Central memory CD4-positive, alpha-beta T cell (primary cell): ENCODE data around the gene HAUS8.

Experiments used
- DNase-seq: peaks from one replicate; pipeline ENCODE4 v3.0.0; 2022

Gene HAUS8

GRCh38 chr19:17075864-17076542 is 751 bp upstream of the HAUS8 start:
- peak; percentile 36 for DNase-seq

DNA sequence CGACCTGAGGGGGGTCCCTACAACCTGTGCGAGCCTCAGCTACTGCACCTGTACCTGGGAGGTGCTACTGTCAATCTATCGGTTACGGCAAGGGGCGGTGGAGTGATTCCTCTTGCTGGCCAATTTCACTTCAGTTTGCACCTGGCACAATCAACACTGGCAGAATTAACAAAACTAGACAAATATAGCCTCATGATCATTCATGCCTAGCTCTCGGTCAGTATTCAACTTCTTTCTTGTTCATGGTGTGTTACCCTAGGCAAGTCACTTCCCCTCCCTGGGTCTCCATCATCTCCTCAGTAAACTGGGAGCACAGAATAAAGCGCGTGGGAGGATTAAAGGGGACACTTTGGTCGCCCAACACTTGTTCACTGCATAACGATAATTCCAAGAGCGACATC is 618 bp downstream of the HAUS8 start:
- peak; percentile 9 for DNase-seq

- no peak for DNase-seq
These were observed 1.2 kb downstream of the HAUS8 start for GRCh38 chr19:17073869-17074633.

GRCh38 chr19:17070912-17071311 is 4.3 kb downstream of the HAUS8 start:
- no peak for DNase-seq

GRCh38 chr19:17070421-17070820 is 4.8 kb downstream of the HAUS8 start:
- no peak for DNase-seq

DNA sequence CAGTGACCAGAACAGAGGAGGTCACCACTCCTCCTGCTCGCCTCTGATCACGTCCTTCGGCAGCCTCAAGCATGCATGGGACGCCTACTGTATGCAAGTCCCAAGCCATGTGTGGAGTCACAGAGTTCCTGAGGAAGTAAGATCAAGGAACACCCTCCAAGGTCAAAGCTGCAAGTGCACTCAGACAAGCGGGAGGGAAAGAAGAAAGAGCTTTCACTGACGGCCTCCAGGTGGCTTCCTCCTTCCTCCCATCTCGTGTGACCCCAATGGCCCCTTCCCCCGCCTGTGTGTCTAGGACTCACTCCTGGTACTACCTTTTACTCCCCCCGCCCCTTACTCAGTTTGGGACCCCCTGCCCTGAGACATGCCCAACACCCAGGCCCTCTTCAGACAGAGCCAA is 6.1 kb downstream of the HAUS8 start:
- no peak for DNase-seq

GRCh38 chr19:17063428-17063827 is 11.8 kb downstream of the HAUS8 start:
- no peak for DNase-seq

GRCh38 chr19:17061691-17062090 is 13.6 kb downstream of the HAUS8 start:
- no peak for DNase-seq

GRCh38 chr19:17061205-17061604 is 14.0 kb downstream of the HAUS8 start:
- DNase-seq = no peak

GRCh38 chr19:17060802-17061201 is 14.4 kb downstream of the HAUS8 start:
- no peak for DNase-seq

GRCh38 chr19:17058236-17058635 is 17.0 kb downstream of the HAUS8 start:
- no peak for DNase-seq

DNA sequence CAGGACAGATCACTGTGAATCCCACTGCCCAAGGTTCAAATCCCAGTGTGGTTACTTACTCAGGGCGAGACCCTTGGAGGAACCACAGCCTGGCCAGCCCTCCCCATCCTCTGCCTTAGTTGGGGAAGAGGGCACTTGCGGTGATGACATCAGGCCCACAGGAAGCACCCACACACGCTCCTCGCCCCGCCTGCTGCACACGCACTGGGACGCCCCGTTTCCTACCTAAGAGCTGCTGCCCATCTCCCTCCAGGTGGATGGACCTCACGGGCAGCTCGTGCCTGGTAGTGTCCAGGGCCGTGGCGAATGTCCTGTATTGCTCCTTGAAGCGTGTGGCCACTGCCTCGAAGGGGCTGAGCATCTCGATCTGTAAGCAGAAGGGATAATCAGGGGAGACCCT is 19.6 kb downstream of the HAUS8 start:
- no peak for DNase-seq

DNA sequence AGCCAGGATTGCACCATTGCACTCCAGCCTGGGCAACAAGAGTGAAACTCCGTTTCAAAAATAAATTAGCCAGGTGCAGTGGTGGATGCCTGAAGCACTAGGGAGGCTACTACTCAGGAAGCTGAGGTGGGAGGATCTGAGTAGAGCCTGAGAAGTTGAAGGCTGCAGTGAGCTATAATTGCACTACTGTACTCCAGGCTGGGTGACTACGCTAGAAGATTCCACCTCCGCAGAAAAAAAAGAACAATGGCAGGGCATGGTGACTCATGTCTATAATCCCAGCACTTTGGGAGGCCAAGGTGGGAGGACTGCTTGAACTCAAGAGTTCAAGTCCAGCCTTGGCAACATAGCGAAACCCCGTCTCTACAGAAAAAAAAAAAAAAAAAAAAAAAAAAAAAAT is 20.5 kb downstream of the HAUS8 start:
- DNase-seq = no peak

- DNase-seq = no peak
These were observed 22.8 kb downstream of the HAUS8 start for GRCh38 chr19:17052439-17052838.

DNA sequence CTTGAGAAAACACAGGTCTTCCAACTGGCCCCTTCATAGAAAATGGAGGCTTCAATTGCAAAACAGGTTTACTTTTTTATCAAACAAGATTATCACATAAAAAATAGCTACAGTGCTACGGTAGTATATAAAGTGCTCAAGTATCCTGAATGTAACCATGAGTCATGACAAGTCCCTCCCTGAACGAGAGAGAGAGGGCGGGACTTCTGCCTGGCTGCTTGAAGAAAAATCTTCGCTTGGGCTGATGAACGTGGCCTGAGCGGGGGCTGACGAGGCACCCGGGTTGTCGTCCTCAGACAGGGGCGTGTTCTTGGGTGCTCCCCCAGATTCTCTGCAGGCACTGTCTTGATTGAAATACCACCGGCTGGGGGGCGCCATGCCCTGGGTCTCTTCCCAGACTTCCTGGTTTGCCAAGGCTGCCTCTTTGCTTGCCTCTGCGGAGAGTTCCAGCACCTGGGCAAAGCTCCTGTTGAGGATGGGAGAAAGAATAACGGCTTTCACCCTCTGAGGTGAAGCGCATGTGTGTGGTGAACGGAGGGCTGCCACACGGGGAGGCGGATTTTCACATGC is 25.5 kb downstream of the HAUS8 start:
- no peak for DNase-seq

DNA sequence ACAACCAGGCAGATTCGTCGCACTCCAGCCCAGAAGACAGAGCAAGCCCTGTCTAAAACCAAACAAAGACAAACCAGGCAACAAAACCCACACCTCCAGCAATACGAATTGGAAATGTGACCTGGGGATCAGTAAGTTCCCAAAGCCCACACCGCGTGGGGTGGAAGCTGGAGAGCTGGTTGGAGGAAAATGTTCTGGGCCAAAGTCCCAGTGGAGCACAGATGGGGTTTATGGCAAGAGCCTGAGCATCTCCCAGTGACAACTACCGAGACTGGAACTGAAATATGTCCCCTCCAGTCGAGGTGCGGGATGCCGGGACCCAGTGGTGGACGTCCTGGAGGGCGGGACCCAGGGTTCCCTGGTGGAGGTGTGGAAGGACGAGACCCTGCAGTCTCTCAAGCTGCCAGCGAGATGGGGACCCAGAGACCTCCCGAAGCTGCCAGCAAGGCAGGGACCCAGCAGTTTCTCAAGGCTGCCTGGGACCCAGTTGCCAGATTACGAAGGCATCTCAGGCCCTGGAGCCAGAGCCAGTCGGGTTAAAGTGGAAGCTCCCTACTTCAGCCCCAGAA is 26.3 kb downstream of the HAUS8 start:
- DNase-seq = no peak

DNA sequence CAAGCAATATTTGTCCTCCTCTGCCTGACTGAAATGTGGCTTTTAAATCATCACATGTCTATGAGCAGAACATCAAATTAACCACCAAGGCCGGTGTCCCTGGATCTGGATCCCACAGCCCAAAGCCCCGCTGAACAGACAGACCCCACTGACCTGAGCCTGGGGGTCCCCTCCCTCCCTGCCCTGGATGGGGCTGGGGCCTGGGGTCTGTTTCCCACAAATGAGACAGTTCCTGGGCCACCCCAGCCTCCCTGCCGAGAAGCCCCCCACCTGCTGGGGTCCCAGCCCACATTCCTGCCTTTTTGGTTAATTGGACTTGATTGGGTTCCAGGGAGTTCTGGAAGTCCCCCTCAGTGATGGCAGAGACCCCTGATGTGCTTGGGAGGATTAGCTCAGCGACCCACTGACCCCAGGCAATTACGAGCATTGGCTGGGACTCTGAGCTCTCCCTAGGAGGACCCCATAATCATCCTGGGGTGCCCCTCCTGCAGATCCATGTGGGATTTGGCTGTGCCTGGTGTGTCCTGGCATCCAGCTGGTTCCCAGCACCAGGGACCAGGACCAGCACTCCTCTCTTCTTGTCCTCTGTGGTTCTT is 29.2 kb downstream of the HAUS8 start:
- no peak for DNase-seq

DNA sequence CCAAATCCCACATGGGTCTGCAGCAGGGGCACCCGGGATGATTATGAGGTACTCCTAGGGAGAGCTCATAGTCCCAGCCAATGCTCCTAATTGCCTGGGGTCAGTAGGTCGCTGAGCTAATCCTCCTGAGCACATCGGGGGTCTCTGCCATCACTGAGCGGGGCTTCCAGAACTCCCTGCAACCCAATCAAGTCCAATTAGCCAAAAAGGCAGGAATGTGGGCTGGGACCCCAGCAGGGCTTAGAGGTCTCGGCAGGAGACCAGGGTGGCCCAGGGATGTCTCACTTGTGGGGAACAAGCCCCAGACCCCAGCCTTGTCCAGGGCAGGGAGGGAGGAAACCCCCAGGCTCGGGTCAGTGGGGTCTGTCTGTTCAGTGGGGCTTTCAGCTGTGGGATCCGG is 31.5 kb downstream of the HAUS8 start:
- DNase-seq = no peak

- DNase-seq = no peak
These were observed 33.3 kb downstream of the HAUS8 start for GRCh38 chr19:17041976-17042375.

GRCh38 chr19:17037966-17038500 is 37.2 kb downstream of the HAUS8 start:
- no peak for DNase-seq

DNA sequence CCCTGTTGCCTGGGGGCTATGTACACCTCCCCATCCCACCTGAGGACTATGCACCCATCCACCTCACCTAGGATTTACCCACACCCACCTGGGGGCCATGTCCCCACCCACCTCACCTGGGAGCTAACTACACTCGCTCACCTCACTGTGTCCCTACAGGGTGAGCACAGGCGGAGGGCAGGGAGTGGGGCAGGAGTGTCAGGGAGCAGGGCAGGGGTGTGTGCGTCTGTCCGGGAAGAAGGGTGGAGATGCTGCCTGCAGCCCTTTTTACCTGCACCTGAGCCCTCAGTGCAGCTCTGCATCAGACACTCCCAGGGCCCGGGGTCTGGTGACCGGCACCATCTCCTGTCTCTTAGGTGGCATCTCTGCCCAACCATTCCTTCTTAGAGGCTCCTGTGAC is 38.1 kb downstream of the HAUS8 start:
- DNase-seq = no peak

GRCh38 chr19:17036640-17037039 is 38.6 kb downstream of the HAUS8 start:
- no peak for DNase-seq

DNA sequence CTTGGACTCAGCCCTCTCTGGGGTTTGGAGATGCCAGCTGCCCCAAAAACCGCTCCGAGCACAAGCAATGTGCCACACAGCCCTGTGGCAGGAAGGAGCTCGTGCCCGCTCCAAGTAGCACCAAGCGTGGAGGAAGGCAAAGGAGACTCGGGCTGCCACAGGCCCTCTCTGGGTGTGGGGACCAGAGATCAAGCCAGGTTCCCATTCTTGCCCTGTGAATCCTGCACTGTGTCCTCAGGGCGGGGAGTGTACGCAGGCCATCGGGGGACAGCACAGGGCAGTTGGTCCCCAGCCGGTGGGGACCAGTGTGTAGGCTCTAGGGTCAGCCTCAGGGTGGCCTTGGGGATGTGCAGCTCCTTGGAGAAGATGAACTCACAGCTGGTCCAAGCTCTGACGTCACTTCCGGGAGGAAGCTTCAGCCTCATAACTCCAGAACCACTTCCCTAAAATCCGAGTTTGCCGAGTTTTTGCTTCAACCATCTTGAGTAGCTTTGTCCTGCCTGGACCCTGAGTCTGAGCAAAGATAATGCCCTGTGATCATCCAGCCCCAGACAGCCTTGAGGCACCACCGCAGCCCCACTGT is 39.3 kb downstream of the HAUS8 start:
- DNase-seq = no peak
